Measurements from ENCODE around the gene IFTAP. TPM values are rescaled to one million over a fixed set of nuclear protein-coding genes. Genes with fewer than 3 reads are reported as not detected.

The IFTAP gene
- total and polyA plus RNA-seq, 2 of the 13 experiments (the other 11 are each of a cell fraction or from before 2014, with no cell fraction given) = 11.3 to 29.4 TPM

- TF ChIP-seq ZNF407 (CRISPR knock-in tag; IDR thresholded peaks at IDR 0.05; ENCODE audit: not compliant biosample characterization) (no peak), ZNF367 (CRISPR knock-in tag; IDR thresholded peaks at IDR 0.05; ENCODE audit: borderline replicate concordance) (no peak), ZNF558 (CRISPR knock-in tag; IDR thresholded peaks at IDR 0.05; ENCODE audit: borderline replicate concordance) (no peak), YEATS4 (CRISPR knock-in tag; IDR thresholded peaks at IDR 0.05; ENCODE audit: borderline replicate concordance) (no peak)
These were observed 7.8 kb upstream of the IFTAP start (continued) for GRCh38 chr11:36586543-36586942.

- ChIA-PET CTCF (ENCODE audit: low intra/inter-chr PET ratio, low total read pairs) (no interaction called here), POLR2A (no interaction called here)
- FAIRE-seq (no peak), ATAC-seq (no peak), DNase-seq (ENCODE audit: low spot score) (no peak)
- H3K36me3 ChIP-seq (replicated peaks in 1 of 2; ENCODE audit: control insufficient read depth in 1 of 2, insufficient read depth in 2 of 2, low read length in 2 of 2) = no peaks in the 10 kb centered on the region
- H2AFZ ChIP-seq (ENCODE audit: low read length) = no peak overlapping the region
- no peak overlapping the region for H3K4me2 ChIP-seq (ENCODE audit: low read depth, low read length)
- in situ Hi-C loops (cut with HindIII; ENCODE audit: extremely low pct_ligation_motif_present, low pct_unique_long_range_greater_than_20kb) = no loop called here
- no TSS peak for BruUV-seq (replicated peaks)
- no peaks in the 10 kb centered on the region for H3K79me2 ChIP-seq (ENCODE audit: insufficient read depth, low read length)
- no peaks in the 10 kb centered on the region for H4K20me1 ChIP-seq (ENCODE audit: insufficient read depth, low read length)
- H3K9ac ChIP-seq (ENCODE audit: insufficient read depth, low read depth, low read length) = no peak overlapping the region
- no peaks in the 10 kb centered on the region for H3K9me3 ChIP-seq (ENCODE audit: low read length)
- H3K4me1 ChIP-seq (ENCODE audit: insufficient read depth, low read length) = no peaks in the 10 kb centered on the region
- H3K27ac ChIP-seq (ENCODE audit: extremely low read length, insufficient read depth, low read length) = no peak overlapping the region
- 0% methylated on average over 1 of the region's 1 CpG for WGBS (ENCODE audit: low lambda C conversion rate)
- H3K4me3 ChIP-seq (replicated peaks in 1 of 3; ENCODE audit: insufficient read depth in 1 of 3, low read depth in 2 of 3, low read length in 3 of 3) = no peak overlapping the region
- intact Hi-C loops (cut with micrococcal nuclease; ENCODE audit: unreplicated experiment) = loop anchor here (10.0 kb wide), 1 partner anchor 73 kb away; the partner anchor contains the start of gene TRAF6
- 0 out of 5 replicates have a peak, but pooled peaks cover 0 to 3% of the 10 kb centered on the region in 2 experiments for H3K27me3 ChIP-seq (ENCODE audit: control insufficient read depth in 1 of 2, insufficient read depth in 2 of 2, low read length in 2 of 2)
- TF ChIP-seq TEAD2 (CRISPR knock-in tag; IDR thresholded peaks at IDR 0.05) (no peak), HNF4A (CRISPR knock-in tag; IDR thresholded peaks at IDR 0.05) (no peak), ZSCAN20 (CRISPR knock-in tag; IDR thresholded peaks at IDR 0.05; ENCODE audit: borderline replicate concordance) (no peak), KDM3A (CRISPR knock-in tag; IDR thresholded peaks at IDR 0.05; ENCODE audit: low read depth) (no peak), JUN (CRISPR knock-in tag; IDR thresholded peaks at IDR 0.05) (no peak), ZNF143 (CRISPR knock-in tag; IDR thresholded peaks at IDR 0.05) (no peak), ZNF354B (CRISPR knock-in tag; IDR thresholded peaks at IDR 0.05) (no peak), MED13 (CRISPR knock-in tag; IDR thresholded peaks at IDR 0.05) (no peak), MXD1 (CRISPR knock-in tag; IDR thresholded peaks at IDR 0.05) (no peak), ZNF883 (CRISPR knock-in tag; IDR thresholded peaks at IDR 0.05; ENCODE audit: not compliant biosample characterization) (no peak), KAT2B (IDR thresholded peaks at IDR 0.05; ENCODE audit: borderline replicate concordance, low read depth, low read length) (no peak), PRMT3 (CRISPR knock-in tag; IDR thresholded peaks at IDR 0.05; ENCODE audit: borderline replicate concordance, low read depth) (no peak), RCOR2 (CRISPR knock-in tag; IDR thresholded peaks at IDR 0.05) (no peak)
These were observed 6.2 kb upstream of the IFTAP start for GRCh38 chr11:36588099-36588498.

All from HepG2 (cell line).